Measurements from ENCODE around the gene EXOC2. TPM values are rescaled to one million over a fixed set of nuclear protein-coding genes. Genes with fewer than 3 reads are reported as not detected.

The EXOC2 gene
- total RNA-seq, 1 donor from 2014 or later = 22.0 TPM

- TF ChIP-seq CTCF (conservative IDR thresholded peaks at IDR 0.05; ENCODE audit: low read depth, low read length) = no peak
- DNase-seq (ENCODE audit: low read depth) = no peak
- H3K4me3 ChIP-seq (ENCODE audit: low read depth, low read length) = no peak overlapping the region
Measured at GRCh38 chr6:729606-730320, 36.8 kb upstream of the EXOC2 start.

GRCh38 chr6:727856-728255, 34.9 kb upstream of the EXOC2 start:
- TF ChIP-seq CTCF (conservative IDR thresholded peaks at IDR 0.05; ENCODE audit: low read depth, low read length) = no peak
- no peak overlapping the region for H3K4me3 ChIP-seq (ENCODE audit: low read depth, low read length)
- no peak for DNase-seq (ENCODE audit: low read depth)

GRCh38 chr6:723540-723939, 30.6 kb upstream of the EXOC2 start:
- DNase-seq (ENCODE audit: low read depth) = no peak
- no peak overlapping the region for H3K4me3 ChIP-seq (ENCODE audit: low read depth, low read length)
- peak; percentile 26 for TF ChIP-seq CTCF (conservative IDR thresholded peaks at IDR 0.05; ENCODE audit: low read depth, low read length)

GRCh38 chr6:722608-723007, 29.7 kb upstream of the EXOC2 start:
- H3K4me3 ChIP-seq (ENCODE audit: low read depth, low read length) = no peak overlapping the region
- TF ChIP-seq CTCF (conservative IDR thresholded peaks at IDR 0.05; ENCODE audit: low read depth, low read length) = no peak
- no peak for DNase-seq (ENCODE audit: low read depth)

GRCh38 chr6:722077-722524, 29.2 kb upstream of the EXOC2 start:
- H3K4me3 ChIP-seq (ENCODE audit: low read depth, low read length) = no peak overlapping the region
- DNase-seq (ENCODE audit: low read depth) = no peak
- TF ChIP-seq CTCF (conservative IDR thresholded peaks at IDR 0.05; ENCODE audit: low read depth, low read length) = peak; percentile 99

GRCh38 chr6:718345-718744, 25.4 kb upstream of the EXOC2 start:
- TF ChIP-seq CTCF (conservative IDR thresholded peaks at IDR 0.05; ENCODE audit: low read depth, low read length) = no peak
- no peak for DNase-seq (ENCODE audit: low read depth)
- H3K4me3 ChIP-seq (ENCODE audit: low read depth, low read length) = no peak overlapping the region

GRCh38 chr6:717135-717534, 24.2 kb upstream of the EXOC2 start:
- DNase-seq (ENCODE audit: low read depth) = no peak
- TF ChIP-seq CTCF (conservative IDR thresholded peaks at IDR 0.05; ENCODE audit: low read depth, low read length) = no peak
- no peak overlapping the region for H3K4me3 ChIP-seq (ENCODE audit: low read depth, low read length)
